Peyer's patch (tissue), 4 donors: ENCODE measurements around the gene FIGNL1.

Source experiments
- POLR2A ChIP-seq, 2 donors: fragments of 450-650 bp; IDR thresholded peaks; one replicate each; pipeline ENCODE4 v1.5.1; 2017; ENCODE audit warnings: antibody characterized with exemption in 2 of 2, mild to moderate bottlenecking in 2 of 2, moderate library complexity in 2 of 2
- TF ChIP-seq, protein P1 (sequence below), 6 experiments: fragments of 450-650 bp in 4 of 6; fragments of 200-600 bp in 2 of 6; sonication (generic) in 1 of 6; IDR thresholded peaks; one replicate each; pipeline ENCODE4 v1.5.1; 2017 to 2019; ENCODE audit warnings: antibody characterized with exemption in 6 of 6, mild to moderate bottlenecking in 3 of 6, moderate library complexity in 1 of 6

DNA sequence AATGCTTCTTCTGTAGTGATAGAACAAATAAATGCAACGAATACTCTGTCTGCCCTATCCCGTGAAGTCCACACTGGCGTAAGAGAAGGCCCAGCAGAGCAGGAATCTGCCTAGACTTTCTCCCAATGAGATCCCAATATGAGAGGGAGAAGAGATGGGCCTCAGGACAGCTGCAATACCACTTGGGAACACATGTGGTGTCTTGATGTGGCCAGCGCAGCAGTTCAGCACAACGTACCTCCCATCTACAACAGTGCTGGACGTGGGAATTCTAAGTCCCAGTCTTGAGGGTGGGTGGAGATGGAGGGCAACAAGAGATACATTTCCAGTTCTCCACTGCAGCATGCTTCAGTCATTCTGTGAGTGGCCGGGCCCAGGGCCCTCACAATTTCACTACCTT is 45.8 kb downstream of the FIGNL1 start:
- TF ChIP-seq, protein P1, sequence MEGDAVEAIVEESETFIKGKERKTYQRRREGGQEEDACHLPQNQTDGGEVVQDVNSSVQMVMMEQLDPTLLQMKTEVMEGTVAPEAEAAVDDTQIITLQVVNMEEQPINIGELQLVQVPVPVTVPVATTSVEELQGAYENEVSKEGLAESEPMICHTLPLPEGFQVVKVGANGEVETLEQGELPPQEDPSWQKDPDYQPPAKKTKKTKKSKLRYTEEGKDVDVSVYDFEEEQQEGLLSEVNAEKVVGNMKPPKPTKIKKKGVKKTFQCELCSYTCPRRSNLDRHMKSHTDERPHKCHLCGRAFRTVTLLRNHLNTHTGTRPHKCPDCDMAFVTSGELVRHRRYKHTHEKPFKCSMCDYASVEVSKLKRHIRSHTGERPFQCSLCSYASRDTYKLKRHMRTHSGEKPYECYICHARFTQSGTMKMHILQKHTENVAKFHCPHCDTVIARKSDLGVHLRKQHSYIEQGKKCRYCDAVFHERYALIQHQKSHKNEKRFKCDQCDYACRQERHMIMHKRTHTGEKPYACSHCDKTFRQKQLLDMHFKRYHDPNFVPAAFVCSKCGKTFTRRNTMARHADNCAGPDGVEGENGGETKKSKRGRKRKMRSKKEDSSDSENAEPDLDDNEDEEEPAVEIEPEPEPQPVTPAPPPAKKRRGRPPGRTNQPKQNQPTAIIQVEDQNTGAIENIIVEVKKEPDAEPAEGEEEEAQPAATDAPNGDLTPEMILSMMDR (IDR thresholded peaks at IDR 0.05) = no peak
- TF ChIP-seq POLR2A (IDR thresholded peaks at IDR 0.05) = no peak
